Mesenchymal stem cell (in vitro differentiated cells and primary cell): ENCODE results near the gene SP9.
"Not testable (repeated sequence)": the region's sequence is repeated elsewhere in the genome, so short reads cannot be mapped to it uniquely, and the experiment has no call there.

Experiments
- DNase-seq: peaks from one replicate; pipeline ENCODE4 v3.0.0-alpha.2; 2013
- H2AFZ ChIP-seq: one replicate; pipeline ENCODE4 v1.6.1; 2013; ENCODE audit warnings: low read depth, mild to moderate bottlenecking, control low read depth, inconsistent platforms, low read length, moderate library complexity
- H2AK5ac ChIP-seq: 2 replicates; pipeline ENCODE4 v1.6.1; 2013; ENCODE audit warnings: low read length, moderate library complexity, mild to moderate bottlenecking, inconsistent platforms; ENCODE audit not compliant: severe bottlenecking
- H2BK120ac ChIP-seq: one replicate; pipeline ENCODE4 v1.6.1; 2013; ENCODE audit warnings: low read depth, mild to moderate bottlenecking, inconsistent platforms, low read length, moderate library complexity
- H2BK12ac ChIP-seq, 2 experiments: one replicate each; pipeline ENCODE4 v1.6.1; 2013; ENCODE audit warnings: inconsistent platforms in 2 of 2, low read length in 2 of 2, mild to moderate bottlenecking in 2 of 2, moderate library complexity in 2 of 2, control low read depth in 1 of 2
- H2BK15ac ChIP-seq: one replicate; pipeline ENCODE4 v1.6.1; 2013; ENCODE audit warnings: mild to moderate bottlenecking, low read depth, inconsistent platforms; ENCODE audit not compliant: poor library complexity, severe bottlenecking
- H2BK5ac ChIP-seq: 2 replicates; pipeline ENCODE4 v1.6.1; 2013; ENCODE audit warnings: low read depth, mild to moderate bottlenecking, low read length, control low read depth, inconsistent platforms; ENCODE audit not compliant: poor library complexity, severe bottlenecking
- H3K14ac ChIP-seq, 2 experiments: one replicate each; pipeline ENCODE4 v1.6.1; 2013; ENCODE audit warnings: inconsistent platforms in 2 of 2, low read length in 2 of 2, control low read depth in 1 of 2, mild to moderate bottlenecking in 1 of 2, moderate library complexity in 1 of 2
- H3K18ac ChIP-seq, 2 experiments: one replicate each; pipeline ENCODE4 v1.6.1; 2013; ENCODE audit warnings: inconsistent platforms in 2 of 2, low read length in 2 of 2, control low read depth in 1 of 2, low read depth in 1 of 2, mild to moderate bottlenecking in 1 of 2
- H3K23ac ChIP-seq, 2 experiments: one replicate each; pipeline ENCODE4 v1.6.1; 2013; ENCODE audit warnings: inconsistent platforms in 2 of 2, low read length in 2 of 2, mild to moderate bottlenecking in 2 of 2, moderate library complexity in 2 of 2, control low read depth in 1 of 2
- H3K27ac ChIP-seq: 2 replicates; pipeline ENCODE4 v1.5.1; 2013; ENCODE audit warnings: mild to moderate bottlenecking, moderate library complexity, low read length, control low read depth, inconsistent platforms; ENCODE audit not compliant: poor library complexity, severe bottlenecking
- H3K27me3 ChIP-seq, 2 experiments: 2 replicates each; pipeline versions ENCODE4 v1.6.1 to v1.7.0; 2013; ENCODE audit warnings: low read length in 2 of 2, mild to moderate bottlenecking in 2 of 2, moderate library complexity in 2 of 2, control low read depth in 1 of 2, inconsistent platforms in 1 of 2; ENCODE audit not compliant: control insufficient read depth in 1 of 2, insufficient read depth in 1 of 2
- H3K36me3 ChIP-seq, 2 experiments: 2 replicates each; pipeline versions ENCODE4 v1.6.1 to v1.7.0; 2013; ENCODE audit warnings: low read length in 2 of 2, control low read depth in 1 of 2, inconsistent platforms in 1 of 2, low read depth in 1 of 2, mild to moderate bottlenecking in 1 of 2; ENCODE audit not compliant: insufficient read depth in 2 of 2, control insufficient read depth in 1 of 2
- H3K4ac ChIP-seq, 2 experiments: one replicate each; pipeline ENCODE4 v1.6.1; 2013; ENCODE audit warnings: inconsistent platforms in 2 of 2, low read length in 2 of 2, mild to moderate bottlenecking in 2 of 2, moderate library complexity in 2 of 2, control low read depth in 1 of 2, low read depth in 1 of 2
- H3K4me1 ChIP-seq: 2 replicates; pipeline ENCODE4 v1.6.1; 2013; ENCODE audit warnings: low read depth, low read length, control low read depth; ENCODE audit not compliant: control insufficient read depth, insufficient read depth
- H3K4me2 ChIP-seq: 2 replicates; pipeline ENCODE4 v1.6.1; 2013; ENCODE audit warnings: low read length, mild to moderate bottlenecking, inconsistent platforms; ENCODE audit not compliant: poor library complexity, severe bottlenecking
- H3K4me3 ChIP-seq, 2 experiments: 2 replicates each; pipeline versions ENCODE4 v1.5.1 to v1.7.0; 2013; ENCODE audit warnings: low read length in 2 of 2, mild to moderate bottlenecking in 2 of 2, control low read depth in 1 of 2, low read depth in 1 of 2; ENCODE audit not compliant: insufficient read depth in 1 of 2
- H3K79me1 ChIP-seq: replicated peaks from 2 replicates; pipeline ENCODE4 v1.6.1; 2013; ENCODE audit warnings: mild to moderate bottlenecking, control low read depth, low read length, inconsistent platforms; ENCODE audit not compliant: poor library complexity, severe bottlenecking
- H3K9ac ChIP-seq: 2 replicates; pipeline ENCODE4 v1.7.0; 2013; ENCODE audit warnings: mild to moderate bottlenecking, low read length, moderate library complexity
- H3K9me3 ChIP-seq: 2 replicates; pipeline ENCODE4 v1.7.0; 2013; ENCODE audit warnings: mild to moderate bottlenecking, low read length; ENCODE audit not compliant: control insufficient read depth
- H4K8ac ChIP-seq: one replicate; pipeline ENCODE4 v1.6.1; 2013; ENCODE audit warnings: inconsistent platforms, mild to moderate bottlenecking, low read length, moderate library complexity
- H4K91ac ChIP-seq: one replicate; pipeline ENCODE4 v1.6.1; 2013; ENCODE audit warnings: mild to moderate bottlenecking, low read length, inconsistent platforms
- WGBS: methylation state at CpG from one replicate; pipeline ENCODE4 v1.1.7; 2013; ENCODE audit warnings: mixed read lengths; 5-methylcytosine and 5-hydroxymethylcytosine counted together

Gene SP9

GRCh38 chr2:174356347-174356746 is 21.6 kb downstream of the SP9 start:
- Histone ChIP-seq H2AFZ (no peak overlapping the region), H2BK12ac (no peak overlapping the region), H3K4ac (no peak overlapping the region), H3K9ac (no peak overlapping the region), H2BK120ac (no peak overlapping the region), H3K23ac (no peak overlapping the region), H2AK5ac (no peak overlapping the region), H3K14ac (no peak overlapping the region), H2BK5ac (no peak overlapping the region), H3K4me3 (no peak overlapping the region), H3K4me1 (no peaks in the 10 kb centered on the region), H3K79me1 (peaks cover 7% of the 10 kb centered on the region), H2BK15ac (no peak overlapping the region), H3K4me2 (no peak overlapping the region), H4K8ac (no peak overlapping the region), H3K27ac (no peak overlapping the region), H4K91ac (no peak overlapping the region), H3K27me3 (no peaks in the 10 kb centered on the region), H3K9me3 (no peaks in the 10 kb centered on the region), H3K36me3 (peaks cover 8 to 32% of the 10 kb centered on the region in 2 experiments), H3K18ac (no peak overlapping the region)
- DNase-seq = no peak
- WGBS = 97% methylated on average over 2 of the region's 2 CpGs

GRCh38 chr2:174359663-174360062 is 24.9 kb downstream of the SP9 start:
- not testable (repeated sequence) for H3K14ac ChIP-seq, H4K8ac ChIP-seq, H2BK15ac ChIP-seq, H2BK120ac ChIP-seq, H2BK12ac ChIP-seq, H3K18ac ChIP-seq, H3K9ac ChIP-seq, H2AFZ ChIP-seq, H3K4me1 ChIP-seq, H2AK5ac ChIP-seq, H3K4me3 ChIP-seq, H3K4ac ChIP-seq, H2BK5ac ChIP-seq, H3K4me2 ChIP-seq, H3K23ac ChIP-seq, H3K9me3 ChIP-seq, H4K91ac ChIP-seq, H3K27ac ChIP-seq, DNase-seq, H3K27me3 ChIP-seq
- peaks cover 17 to 43% of the 10 kb centered on the region in 2 experiments for H3K36me3 ChIP-seq
- WGBS = 100% methylated on average over 4 of the region's 4 CpGs
- H3K79me1 ChIP-seq = peaks cover 24% of the 10 kb centered on the region

GRCh38 chr2:174362949-174363348 is 28.2 kb downstream of the SP9 start:
- no peaks in the 10 kb centered on the region for H3K27me3 ChIP-seq
- no peak for DNase-seq
- H3K4me2 ChIP-seq = no peak overlapping the region
- no peak overlapping the region for H3K23ac ChIP-seq
- H2BK15ac ChIP-seq = no peak overlapping the region
- WGBS = 100% methylated on average over 1 of the region's 1 CpG
- H3K9ac ChIP-seq = no peak overlapping the region
- H3K4ac ChIP-seq = no peak overlapping the region
- H3K9me3 ChIP-seq = peaks cover 8% of the 10 kb centered on the region
- H3K27ac ChIP-seq = no peak overlapping the region
- no peak overlapping the region for H2AFZ ChIP-seq
- no peak overlapping the region for H3K18ac ChIP-seq
- H3K14ac ChIP-seq = no peak overlapping the region
- no peak overlapping the region for H3K4me3 ChIP-seq
- H2AK5ac ChIP-seq = no peak overlapping the region
- H2BK12ac ChIP-seq = no peak overlapping the region
- no peak overlapping the region for H4K8ac ChIP-seq
- peaks cover 18 to 54% of the 10 kb centered on the region in 2 experiments for H3K36me3 ChIP-seq
- H2BK120ac ChIP-seq = no peak overlapping the region
- no peak overlapping the region for H4K91ac ChIP-seq
- H3K79me1 ChIP-seq = peaks cover 29% of the 10 kb centered on the region
- no peak overlapping the region for H2BK5ac ChIP-seq
- no peaks in the 10 kb centered on the region for H3K4me1 ChIP-seq

- H2BK5ac ChIP-seq, H3K9ac ChIP-seq, H3K4me1 ChIP-seq, H2AK5ac ChIP-seq, H2BK120ac ChIP-seq, H3K27me3 ChIP-seq, H2BK12ac ChIP-seq, H3K23ac ChIP-seq, H3K4me2 ChIP-seq, H3K27ac ChIP-seq, H3K4me3 ChIP-seq, DNase-seq, H3K4ac ChIP-seq, H2BK15ac ChIP-seq, H3K18ac ChIP-seq, H4K91ac ChIP-seq, H4K8ac ChIP-seq, H3K14ac ChIP-seq, H2AFZ ChIP-seq, H3K9me3 ChIP-seq: not testable (repeated sequence)
- peaks cover 17 to 60% of the 10 kb centered on the region in 2 experiments for H3K36me3 ChIP-seq
- WGBS = 98% methylated on average over 6 of the region's 6 CpGs
- peaks cover 30% of the 10 kb centered on the region for H3K79me1 ChIP-seq
Observed at GRCh38 chr2:174363492-174364225, 28.9 kb downstream of the SP9 start.
